Fibroblast of peridontal ligament (primary cell): ENCODE measurements around the gene ADAMTS9.
A peak's percentile ranks its signal among the peaks of the same experiment; 100 is the strongest.

Experiments
- DNase-seq: peaks from one replicate; pipeline ENCODE4 v3.0.0-alpha.2; 2010; ENCODE audit errors: extremely low read depth

ADAMTS9 gene

DNA sequence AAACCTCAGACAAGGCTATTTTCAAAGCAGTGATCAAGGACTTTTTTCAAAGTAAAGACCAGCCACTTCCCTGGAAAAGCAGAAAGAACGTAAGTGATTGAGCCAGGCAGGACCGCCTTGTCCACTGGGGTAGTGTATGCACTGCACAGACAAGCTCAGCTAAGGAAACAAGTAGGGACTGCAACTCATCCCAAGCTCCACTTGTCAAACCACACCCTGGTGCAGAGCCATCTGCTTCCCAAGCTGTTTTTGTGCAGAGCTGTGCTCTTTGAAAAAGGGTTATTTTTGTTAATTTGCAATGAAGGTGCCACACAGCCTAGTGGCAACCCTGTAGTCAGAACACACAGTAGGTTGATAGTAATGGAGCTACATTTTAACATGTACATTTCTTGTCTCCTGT is 193.3 kb downstream of the ADAMTS9 start:
- DNase-seq, result no peak

DNA sequence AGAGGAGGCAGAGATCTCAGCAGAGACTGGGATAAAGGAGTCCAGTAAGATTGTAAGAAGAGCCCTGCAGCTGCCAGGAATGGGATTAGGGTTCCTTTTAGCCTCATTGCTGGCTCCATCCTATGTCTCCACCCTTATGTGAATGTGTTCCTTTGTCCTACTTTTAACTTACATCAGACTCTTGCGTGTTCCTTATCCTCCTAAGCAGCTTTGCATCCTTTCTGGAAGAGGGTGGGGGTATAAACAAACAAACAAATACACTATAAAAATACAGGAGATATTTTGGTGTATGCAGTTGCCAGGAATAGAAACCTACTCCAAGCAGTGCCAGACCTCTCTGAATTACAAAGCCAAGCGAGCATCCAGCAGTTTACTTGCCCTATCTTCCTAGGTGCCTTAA is 194.7 kb downstream of the ADAMTS9 start:
- no peak for DNase-seq

DNA sequence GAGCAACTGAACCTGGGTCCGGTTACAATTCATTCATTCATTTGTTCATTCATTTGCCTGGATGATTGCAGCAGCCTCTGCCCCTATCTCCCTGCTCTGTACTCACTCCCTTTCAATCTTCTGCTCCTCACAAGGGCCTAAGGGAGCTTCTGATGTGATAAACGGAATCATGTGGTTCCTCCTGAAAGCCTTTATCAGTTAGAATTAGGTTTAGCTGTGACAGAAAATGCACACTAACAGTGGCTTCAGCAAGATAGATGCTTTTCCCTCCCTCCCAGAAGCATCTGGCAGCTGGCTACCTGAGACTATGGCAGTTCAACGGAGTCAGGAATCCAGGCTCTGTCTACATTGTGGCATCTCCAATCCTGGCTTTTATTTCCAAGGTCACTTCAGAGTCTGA is 196.0 kb downstream of the ADAMTS9 start:
- no peak for DNase-seq

DNA sequence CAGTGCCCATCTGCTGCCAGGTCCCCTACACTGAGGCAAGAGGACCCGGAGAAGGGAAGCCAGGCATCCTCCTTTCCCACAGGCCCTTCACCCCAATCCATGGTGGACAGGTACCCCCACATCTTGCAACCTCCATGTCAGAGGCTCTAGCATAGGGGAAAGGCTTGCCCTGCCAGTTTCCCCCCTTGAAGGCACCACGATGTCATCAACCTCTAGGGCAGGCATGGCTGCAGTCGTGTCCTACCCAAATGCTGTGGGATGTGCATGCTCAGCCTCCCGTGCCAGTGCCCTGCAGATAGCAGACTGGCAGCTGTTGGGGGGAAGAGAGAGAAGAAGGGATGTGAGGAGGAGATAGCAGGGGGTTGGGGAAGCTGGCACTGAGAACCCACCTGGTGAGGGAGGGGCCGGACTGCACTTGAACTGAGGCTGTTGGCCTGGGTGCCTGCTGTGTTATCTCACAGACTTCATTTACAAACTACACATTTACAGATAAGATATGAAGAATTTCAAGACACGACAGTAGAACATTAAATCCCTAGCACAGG is 197.5 kb downstream of the ADAMTS9 start:
- no peak for DNase-seq

DNA sequence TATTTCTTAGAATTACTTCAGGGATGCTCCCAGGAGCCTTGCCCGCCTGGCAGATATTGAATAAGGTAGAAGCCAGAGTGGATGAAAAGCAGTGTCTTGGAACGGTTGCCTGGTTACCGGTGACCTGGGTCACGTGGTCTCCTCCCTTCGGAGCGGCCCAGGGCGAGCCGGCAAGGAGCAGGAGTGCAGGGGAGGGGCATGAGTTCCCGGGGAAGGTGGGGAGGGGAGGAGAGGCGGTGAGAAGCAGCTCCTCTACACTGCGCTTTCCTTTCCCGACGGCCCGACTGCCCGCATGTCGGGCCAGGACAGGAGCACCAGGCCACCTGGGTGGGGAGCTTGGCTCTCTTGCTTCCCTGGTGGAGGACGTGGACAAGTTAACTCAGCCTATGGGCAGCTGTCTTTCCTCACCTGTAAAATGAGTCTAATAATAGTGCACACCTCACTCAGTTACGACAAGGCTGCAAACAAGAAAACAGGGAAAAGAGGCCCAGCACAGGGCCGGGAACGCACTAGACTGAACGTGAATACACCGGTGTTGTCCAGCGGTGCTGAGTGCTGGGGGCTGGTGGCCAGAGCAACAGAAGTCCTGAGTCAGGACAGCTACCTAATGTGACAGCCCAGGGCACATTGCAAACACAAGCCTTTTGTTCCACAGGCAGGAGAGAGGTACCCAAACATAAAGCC is 198.3 kb downstream of the ADAMTS9 start:
- no peak for DNase-seq

DNA sequence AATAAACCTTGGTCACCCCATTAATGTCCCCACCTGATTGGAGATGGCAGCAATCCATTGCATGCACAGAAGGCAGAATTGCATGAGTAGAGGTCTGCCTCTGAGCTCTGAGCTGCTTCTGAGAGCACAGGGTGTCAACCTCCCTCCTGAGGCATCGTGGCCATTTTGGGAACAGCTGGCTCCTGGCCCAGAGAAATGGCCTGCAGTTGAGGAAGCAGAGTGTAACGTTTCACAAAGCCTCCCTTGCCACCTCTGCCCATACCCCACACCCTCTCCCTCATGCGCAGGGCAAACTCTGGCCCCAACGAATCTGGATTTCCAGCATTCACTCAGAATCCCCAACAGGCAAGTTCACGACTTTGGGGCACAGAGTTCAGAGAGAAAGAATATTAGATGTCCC is 198.9 kb downstream of the ADAMTS9 start:
- no peak for DNase-seq

DNA sequence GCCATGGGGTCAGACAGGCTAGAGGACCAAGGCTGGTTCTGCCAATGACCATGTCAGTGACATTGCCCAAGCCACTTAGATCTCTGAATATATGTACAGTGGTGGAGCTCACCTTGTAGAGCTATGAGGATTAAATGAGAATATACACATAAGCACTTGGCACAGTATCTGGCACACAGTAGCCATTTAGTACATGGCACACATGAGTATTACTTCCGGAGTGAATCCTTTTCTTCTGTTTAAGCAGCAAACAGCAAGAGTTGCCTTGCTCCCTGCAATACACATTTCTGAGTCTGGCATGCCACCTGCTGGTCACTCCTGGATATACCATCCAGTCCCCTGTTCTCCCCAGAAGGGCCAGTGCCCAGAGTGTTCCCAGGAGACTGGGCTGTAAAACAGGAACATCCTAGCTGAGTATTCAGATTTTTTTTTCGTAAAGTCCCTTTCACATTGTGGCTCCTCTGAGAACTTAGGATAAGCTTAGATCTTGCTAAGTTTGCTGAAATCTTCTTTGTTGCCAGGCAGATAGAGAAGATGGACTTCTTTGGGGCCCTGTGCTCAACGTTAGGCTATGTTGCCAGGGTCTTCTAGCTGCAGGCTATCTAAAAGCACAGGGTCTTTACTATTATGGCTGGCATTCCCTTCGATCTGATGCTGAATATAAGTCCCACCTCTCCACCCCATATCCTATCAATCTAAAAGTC is 203.4 kb downstream of the ADAMTS9 start:
- peak; percentile 85 for DNase-seq

DNA sequence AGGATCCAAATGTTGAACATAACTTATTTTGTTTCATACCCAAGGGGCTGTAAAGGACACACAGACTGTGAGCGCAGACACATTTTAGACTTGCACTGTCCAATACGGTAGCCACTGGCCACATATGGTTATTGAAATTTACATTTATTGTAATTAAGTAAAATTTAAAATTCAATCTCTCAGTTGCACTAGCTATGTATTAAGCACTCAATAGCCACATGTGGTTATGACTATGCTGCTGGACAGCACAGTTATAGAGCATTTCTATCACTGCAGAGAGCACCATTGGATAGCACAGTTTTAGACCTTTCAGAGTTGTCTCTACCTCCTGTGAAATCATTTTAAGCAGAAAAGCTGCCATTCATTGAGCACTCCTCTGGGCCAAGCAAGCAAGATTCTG is 204.3 kb downstream of the ADAMTS9 start:
- no peak for DNase-seq

DNA sequence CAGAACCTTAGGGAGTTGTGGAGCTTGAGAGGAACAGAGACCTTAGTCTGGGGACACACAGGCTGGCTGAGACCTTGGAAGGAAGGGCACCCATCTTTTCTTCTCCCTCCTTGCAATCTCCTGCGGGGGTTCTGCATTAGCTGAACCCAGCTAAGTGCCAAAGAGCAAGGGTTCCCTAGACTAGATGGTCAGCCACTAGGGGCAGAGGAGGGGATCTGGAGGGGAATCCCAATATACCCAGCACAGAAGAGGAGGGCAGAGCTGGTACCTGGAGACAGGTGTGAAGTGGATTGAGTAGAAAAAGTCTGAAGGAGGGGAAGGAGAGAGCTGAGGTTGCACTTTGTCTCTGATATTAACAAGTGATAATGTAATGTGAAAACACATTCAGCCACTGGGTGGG is 212.8 kb downstream of the ADAMTS9 start:
- DNase-seq, result no peak

DNA sequence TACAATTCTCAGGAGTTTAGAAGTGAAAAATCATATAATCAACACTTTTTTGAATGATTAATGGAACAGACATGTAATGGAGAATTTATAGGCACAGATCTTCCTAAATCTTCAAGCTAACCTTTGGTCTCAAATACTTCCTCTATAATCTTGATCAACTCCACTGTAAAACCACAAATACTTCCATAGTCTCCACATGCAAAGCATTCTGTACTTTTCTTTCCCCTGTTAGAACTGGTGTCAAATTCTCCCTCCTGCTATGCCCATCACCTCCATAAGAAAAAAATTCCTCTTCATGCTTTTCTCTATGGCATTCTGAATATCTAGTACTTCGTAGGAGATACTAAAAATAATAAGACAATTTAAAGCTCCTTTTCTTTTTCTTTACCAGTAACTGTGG is 214.3 kb downstream of the ADAMTS9 start:
- DNase-seq, result no peak

DNA sequence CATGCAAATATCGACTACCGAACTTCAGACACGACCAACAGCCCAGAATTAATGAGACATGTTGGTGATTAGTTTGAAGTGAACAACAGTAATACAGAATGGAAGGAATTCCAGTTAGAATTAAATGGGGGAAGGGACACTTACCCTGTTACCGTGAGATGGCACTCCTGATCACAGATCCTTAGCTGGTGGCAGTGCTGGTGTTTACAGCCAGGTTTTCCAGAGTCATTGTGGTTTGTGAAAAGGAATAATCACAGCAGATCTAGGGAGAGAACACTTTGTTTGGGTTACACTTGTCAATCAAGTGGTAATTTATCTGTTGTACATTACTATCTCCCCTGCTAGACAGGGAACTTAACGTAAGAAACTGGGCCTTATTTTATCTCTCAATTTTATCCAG is 217.4 kb downstream of the ADAMTS9 start:
- DNase-seq, result no peak

DNA sequence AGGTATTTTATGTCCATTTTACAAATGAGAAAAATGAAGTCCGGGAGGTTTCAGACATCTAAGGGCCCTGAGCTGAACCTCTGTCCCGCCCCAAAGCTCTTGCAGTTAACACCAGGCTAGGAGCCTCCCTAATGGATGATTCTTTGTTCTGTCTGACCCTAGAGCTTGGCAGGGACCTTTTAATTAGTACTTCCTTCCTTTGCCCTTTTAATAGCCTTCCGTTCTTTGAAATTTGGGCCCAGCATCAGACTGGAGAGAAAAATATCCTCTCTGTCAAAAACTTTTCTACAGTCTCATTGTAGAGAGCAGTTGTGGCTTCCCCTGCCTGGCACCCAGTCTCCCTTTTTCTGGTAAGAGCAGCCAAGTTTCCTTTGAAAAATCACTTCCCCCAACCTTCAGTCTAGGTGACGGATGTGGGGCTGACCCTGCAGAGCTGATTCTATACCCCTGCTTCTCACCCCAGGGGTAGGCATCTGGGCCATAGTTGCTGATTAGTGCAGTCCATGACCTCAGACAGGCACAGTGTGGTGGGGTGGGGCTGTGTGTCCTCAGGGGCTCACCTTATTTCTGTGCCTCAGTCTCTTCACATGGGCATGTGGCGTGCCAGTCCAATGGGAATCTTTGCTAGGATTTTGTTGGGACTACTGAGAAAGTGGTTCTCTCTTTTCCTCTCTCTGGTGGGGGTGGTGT is 220.4 kb downstream of the ADAMTS9 start:
- no peak for DNase-seq
